ENCODE measurements around the gene SLC43A3.

DNA sequence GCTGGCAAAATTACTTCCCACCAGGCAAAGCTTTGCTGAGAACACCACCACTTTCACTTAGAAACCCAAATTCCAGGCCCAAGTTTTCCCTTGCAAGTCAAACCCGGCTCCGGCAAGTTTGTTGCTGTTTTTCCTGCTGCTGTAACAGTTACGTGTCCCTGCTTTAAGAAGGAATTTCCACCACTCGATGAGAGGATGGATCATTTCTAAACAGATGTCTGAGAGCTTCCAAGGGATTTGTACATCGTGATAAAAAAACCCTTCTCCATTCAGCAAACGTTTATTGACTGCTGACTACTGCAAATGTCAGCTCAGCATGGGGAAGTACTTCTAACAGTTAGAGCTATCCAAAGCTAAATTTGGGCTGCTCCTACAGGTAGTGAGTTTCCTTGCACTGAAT lies 69.1 kb downstream of the SLC43A3 start:
- TF ChIP-seq POLR2A (IDR thresholded peaks at IDR 0.05), result no peak
- TF ChIP-seq, protein P1, sequence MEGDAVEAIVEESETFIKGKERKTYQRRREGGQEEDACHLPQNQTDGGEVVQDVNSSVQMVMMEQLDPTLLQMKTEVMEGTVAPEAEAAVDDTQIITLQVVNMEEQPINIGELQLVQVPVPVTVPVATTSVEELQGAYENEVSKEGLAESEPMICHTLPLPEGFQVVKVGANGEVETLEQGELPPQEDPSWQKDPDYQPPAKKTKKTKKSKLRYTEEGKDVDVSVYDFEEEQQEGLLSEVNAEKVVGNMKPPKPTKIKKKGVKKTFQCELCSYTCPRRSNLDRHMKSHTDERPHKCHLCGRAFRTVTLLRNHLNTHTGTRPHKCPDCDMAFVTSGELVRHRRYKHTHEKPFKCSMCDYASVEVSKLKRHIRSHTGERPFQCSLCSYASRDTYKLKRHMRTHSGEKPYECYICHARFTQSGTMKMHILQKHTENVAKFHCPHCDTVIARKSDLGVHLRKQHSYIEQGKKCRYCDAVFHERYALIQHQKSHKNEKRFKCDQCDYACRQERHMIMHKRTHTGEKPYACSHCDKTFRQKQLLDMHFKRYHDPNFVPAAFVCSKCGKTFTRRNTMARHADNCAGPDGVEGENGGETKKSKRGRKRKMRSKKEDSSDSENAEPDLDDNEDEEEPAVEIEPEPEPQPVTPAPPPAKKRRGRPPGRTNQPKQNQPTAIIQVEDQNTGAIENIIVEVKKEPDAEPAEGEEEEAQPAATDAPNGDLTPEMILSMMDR (IDR thresholded peaks at IDR 0.05), result no peak
